Duodenal mucosa (tissue), 2 donors: ENCODE data around the gene GPR62.
"Not testable (repeated sequence)": the region's sequence is repeated elsewhere in the genome, so short reads cannot be mapped to it uniquely, and the experiment has no call there.

Experiments used
- H3K27ac ChIP-seq: one replicate; pipeline ENCODE4 v1.7.0; 2013; ENCODE audit warnings: low read depth, low read length
- H3K27me3 ChIP-seq, 2 donors: one replicate each; pipeline ENCODE4 v1.7.0; 2013; ENCODE audit warnings: low read length in 2 of 2, control low read depth in 1 of 2; ENCODE audit not compliant: insufficient read depth in 2 of 2, control insufficient read depth in 1 of 2
- H3K36me3 ChIP-seq, 2 donors: one replicate each; pipeline ENCODE4 v1.7.0; 2013; ENCODE audit warnings: low read length in 2 of 2, control low read depth in 1 of 2; ENCODE audit not compliant: insufficient read depth in 2 of 2, control insufficient read depth in 1 of 2
- H3K4me1 ChIP-seq, 2 donors: one replicate each; pipeline ENCODE4 v1.7.0; 2013; ENCODE audit warnings: low read length in 2 of 2, control low read depth in 1 of 2; ENCODE audit not compliant: insufficient read depth in 2 of 2, control insufficient read depth in 1 of 2
- H3K4me3 ChIP-seq, 2 donors: one replicate each; pipeline ENCODE4 v1.7.0; 2013; ENCODE audit warnings: low read length in 2 of 2, low read depth in 1 of 2
- H3K9ac ChIP-seq, 2 donors: one replicate each; pipeline ENCODE4 v1.7.0; 2013; ENCODE audit warnings: low read length in 2 of 2, low read depth in 1 of 2
- H3K9me3 ChIP-seq, 2 donors: one replicate each; pipeline ENCODE4 v1.7.0; 2013; ENCODE audit warnings: low read length in 2 of 2, control low read depth in 1 of 2; ENCODE audit not compliant: control insufficient read depth in 1 of 2

Gene GPR62

DNA sequence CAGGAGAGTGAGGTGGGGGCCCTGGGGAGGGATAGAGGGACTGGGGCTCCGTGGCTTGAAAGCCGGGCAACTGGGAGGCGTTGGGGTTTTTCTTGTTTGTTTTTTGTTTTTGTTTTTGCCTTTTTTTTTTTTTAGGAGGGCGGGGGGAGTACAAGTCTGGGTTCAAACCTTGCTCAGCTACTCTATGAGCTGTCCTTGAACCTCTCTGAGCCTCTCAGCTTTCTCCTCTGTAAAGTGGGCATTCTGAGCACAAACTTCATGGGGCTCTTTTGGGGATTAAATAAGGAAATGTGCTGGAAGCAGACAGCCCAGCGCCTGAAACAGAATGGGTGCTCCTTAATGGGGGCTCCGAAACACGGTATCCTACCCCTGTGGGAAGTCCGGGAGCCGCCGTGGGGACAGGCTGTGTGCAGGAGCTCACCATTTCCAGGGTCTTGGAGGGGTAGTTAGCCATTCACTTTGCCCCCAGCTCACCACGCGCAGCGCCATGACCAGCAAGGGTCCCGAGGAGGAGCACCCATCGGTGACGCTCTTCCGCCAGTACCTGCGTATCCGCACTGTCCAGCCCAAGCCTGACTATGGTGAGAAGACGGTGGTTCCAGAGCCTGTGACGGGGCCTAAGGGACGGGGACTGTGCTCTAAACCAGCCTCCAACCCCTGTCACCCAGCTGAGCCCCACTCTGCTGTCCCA is 28.5 kb downstream of the GPR62 start:
- H3K36me3 ChIP-seq: no peaks in the 10 kb centered on the region
- H3K9ac ChIP-seq: peak overlapping the region; percentile 68 to 76
- H3K4me1 ChIP-seq: peaks cover 48 to 54% of the 10 kb centered on the region in 2 donors
- H3K27ac ChIP-seq: peak overlapping the region; percentile 91
- no peaks in the 10 kb centered on the region for H3K9me3 ChIP-seq
- H3K4me3 ChIP-seq: peak overlapping the region; percentile 68 to 77
- no peaks in the 10 kb centered on the region for H3K27me3 ChIP-seq

DNA sequence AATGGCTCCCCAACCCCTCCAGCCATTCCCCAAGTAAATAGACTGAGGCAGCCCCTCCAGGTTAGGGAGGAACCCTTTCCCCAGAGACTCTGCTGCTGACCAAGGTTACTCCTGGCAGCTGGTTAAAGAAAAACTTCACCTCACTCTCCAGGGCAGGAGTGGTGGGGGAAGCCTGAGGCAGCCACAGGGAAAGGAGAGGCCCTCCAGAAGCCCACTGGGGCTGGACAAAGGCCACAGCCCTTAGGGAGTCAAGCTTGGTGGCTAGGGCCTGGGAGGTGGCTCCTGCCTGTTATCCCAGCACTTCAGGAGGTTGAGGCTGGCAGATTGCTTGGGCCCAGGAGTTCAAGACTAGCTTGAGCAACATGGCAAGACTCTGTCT is 29.1 kb downstream of the GPR62 start:
- H3K27ac ChIP-seq: peak overlapping the region; percentile 91
- no peaks in the 10 kb centered on the region for H3K36me3 ChIP-seq
- H3K4me1 ChIP-seq: peaks cover 50 to 54% of the 10 kb centered on the region in 2 donors
- H3K27me3 ChIP-seq: no peaks in the 10 kb centered on the region
- H3K9me3 ChIP-seq: no peaks in the 10 kb centered on the region
- peak overlapping the region; percentile 68 to 76 for H3K9ac ChIP-seq
- H3K4me3 ChIP-seq: peak overlapping the region; percentile 68 to 77

DNA sequence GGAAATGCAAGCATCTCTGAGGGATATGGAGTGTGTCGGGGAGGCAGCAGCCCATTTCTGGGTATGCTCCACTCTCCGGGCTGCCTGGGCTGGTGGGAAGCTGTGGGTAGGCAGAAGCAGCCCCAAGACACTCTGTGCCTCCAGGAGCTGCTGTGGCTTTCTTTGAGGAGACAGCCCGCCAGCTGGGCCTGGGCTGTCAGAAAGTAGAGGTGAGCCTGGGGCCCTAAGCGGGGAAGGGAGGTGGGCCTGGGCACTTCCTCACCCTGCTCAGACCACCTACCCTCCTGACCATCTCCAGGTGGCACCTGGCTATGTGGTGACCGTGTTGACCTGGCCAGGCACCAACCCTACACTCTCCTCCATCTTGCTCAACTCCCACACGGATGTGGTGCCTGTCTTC is 29.9 kb downstream of the GPR62 start:
- no peaks in the 10 kb centered on the region for H3K27me3 ChIP-seq
- peak overlapping the region; percentile 38 to 68 for H3K9ac ChIP-seq
- peak overlapping the region; percentile 35 to 59 for H3K4me3 ChIP-seq
- H3K36me3 ChIP-seq: no peaks in the 10 kb centered on the region
- H3K27ac ChIP-seq: peak overlapping the region; percentile 35
- peaks cover 54% of the 10 kb centered on the region in 2 donors for H3K4me1 ChIP-seq
- no peaks in the 10 kb centered on the region for H3K9me3 ChIP-seq

DNA sequence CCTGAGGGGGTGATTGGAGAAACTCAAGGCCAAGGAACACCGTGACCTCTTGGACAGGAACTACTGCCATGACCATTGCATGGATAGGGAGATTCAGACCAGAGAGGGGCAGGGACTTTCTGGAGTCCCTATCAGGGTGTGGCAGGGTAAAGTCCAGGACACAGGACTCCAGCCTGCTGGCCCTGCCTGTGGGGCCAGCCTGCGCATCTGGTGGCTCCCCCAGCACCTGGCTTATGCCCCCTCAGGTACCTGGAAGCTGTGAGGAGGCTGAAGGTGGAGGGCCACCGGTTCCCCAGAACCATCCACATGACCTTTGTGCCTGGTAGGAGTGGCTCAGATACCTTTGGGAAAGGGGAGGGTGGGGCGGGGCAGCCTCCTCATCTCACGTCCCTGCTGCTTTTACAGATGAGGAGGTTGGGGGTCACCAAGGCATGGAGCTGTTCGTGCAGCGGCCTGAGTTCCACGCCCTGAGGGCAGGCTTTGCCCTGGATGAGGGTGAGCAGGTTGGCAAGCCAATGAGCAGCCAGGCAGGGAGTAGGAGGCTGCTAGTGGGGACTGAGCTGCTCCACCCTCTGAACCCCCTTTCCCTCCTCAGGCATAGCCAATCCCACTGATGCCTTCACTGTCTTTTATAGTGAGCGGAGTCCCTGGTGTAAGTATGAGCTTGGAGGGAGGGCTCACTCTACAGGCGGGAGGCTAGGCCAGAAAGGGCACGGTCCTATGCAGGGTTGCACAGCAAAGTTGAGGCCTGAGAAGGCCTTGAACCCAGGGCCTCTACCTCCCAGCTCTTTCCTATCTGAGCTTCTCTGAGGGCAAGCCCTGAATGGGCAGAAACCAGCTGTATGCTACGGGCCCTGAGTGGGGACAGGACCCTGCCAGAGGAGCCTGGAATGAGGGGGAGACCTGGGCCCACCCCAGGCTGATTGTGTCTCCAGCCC is 31.1 kb downstream of the GPR62 start:
- Histone ChIP-seq H3K9ac (peak overlapping the region; percentile 48 to 52), H3K9me3 (no peaks in the 10 kb centered on the region), H3K27ac (peak overlapping the region; percentile 33), H3K27me3 (no peaks in the 10 kb centered on the region), H3K36me3 (no peaks in the 10 kb centered on the region), H3K4me1 (peaks cover 45 to 47% of the 10 kb centered on the region in 2 donors), H3K4me3 (peak overlapping the region; percentile 38 to 59)

DNA sequence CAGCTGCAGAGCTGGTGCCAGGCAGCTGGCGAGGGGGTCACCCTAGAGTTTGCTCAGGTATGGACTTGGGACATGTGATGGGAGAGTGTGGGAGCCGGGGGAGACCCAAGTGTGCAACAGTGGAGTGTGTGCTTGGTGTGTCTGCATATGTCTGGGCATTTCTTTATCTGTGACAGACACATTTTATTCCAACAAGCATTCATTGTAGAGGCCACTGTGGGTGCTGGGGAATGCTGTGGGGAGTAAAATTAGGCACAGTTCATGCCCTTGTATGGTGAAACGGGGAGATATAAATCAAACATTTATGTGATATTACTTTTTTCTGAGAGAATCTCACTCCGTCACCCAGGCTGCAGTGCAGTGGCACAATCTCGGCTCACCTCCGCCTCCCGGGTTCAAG is 32.4 kb downstream of the GPR62 start:
- Histone ChIP-seq H3K4me3 (peak overlapping the region in 1 of 2 donors; percentile 38), H3K27ac (no peak overlapping the region), H3K4me1 (peaks cover 37 to 38% of the 10 kb centered on the region in 2 donors), H3K27me3 (no peaks in the 10 kb centered on the region), H3K9ac (peak overlapping the region in 1 of 2 donors; percentile 48), H3K36me3 (peaks cover 5 to 6% of the 10 kb centered on the region in 2 donors), H3K9me3 (no peaks in the 10 kb centered on the region)

DNA sequence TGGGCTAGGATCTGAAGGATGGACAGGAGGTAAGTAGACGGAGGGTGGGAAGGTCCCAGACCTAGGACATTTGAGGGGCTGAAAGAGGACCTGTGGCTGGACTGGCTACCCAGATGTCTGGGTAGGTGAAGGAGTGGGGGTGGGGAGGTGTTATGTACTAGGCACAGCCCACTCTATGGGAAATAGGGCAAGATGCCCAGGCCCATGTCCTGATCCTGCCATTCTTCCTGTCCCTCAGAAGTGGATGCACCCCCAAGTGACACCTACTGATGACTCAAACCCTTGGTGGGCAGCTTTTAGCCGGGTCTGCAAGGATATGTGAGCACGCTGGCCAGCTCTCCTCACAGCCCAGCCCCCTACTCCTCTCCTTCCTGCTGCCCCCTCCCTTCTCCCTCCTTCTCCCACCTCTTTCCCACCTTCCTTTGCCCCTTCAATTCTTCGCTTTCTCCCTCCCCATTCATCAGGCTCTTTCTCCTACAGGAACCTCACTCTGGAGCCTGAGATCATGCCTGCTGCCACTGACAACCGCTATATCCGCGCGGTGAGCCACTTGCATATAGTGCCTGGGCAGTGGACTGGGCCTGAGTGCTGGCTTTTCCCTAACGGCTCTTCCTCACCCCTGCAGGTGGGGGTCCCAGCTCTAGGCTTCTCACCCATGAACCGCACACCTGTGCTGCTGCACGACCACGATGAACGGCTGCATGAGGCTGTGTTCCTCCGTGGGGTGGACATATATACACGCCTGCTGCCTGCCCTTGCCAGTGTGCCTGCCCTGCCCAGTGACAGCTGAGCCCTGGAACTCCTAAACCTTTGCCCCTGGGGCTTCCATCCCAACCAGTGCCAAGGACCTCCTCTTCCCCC is 33.3 kb downstream of the GPR62 start:
- Histone ChIP-seq H3K27me3 (no peaks in the 10 kb centered on the region), H3K4me1 (peaks cover 35% of the 10 kb centered on the region in 2 donors), H3K36me3 (peaks cover 10 to 13% of the 10 kb centered on the region in 2 donors), H3K27ac (no peak overlapping the region), H3K9ac (no peak overlapping the region), H3K4me3 (no peak overlapping the region), H3K9me3 (no peaks in the 10 kb centered on the region)

DNA sequence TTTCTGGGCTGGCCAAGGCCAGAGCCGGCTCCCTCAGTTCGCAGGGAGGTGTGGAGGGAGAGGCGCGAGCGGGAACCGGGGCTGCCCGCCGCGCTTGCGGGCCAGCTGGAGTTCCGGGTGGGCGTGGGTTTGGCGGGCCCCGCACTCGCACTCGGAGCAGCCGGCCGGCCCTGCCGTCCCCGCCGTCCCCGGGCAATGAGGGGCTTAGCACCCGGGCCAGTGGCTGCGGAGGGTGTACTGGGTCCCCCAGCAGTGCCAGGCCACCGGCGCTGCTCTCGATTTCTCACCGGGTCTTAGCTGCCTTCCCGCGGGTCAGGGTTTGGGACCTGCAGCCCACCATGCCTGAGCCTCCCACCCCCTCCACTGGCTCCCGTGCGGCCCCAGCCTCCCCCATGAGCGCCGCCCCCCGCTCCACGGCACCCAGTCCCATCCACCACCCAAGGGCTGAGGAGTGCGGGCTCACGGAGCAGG is 35.4 kb downstream of the GPR62 start:
- not testable (repeated sequence) for H3K4me3 ChIP-seq, H3K9me3 ChIP-seq, H3K9ac ChIP-seq, H3K27me3 ChIP-seq, H3K27ac ChIP-seq
- Histone ChIP-seq H3K4me1 (peaks cover 34 to 36% of the 10 kb centered on the region in 2 donors), H3K36me3 (peaks cover 20 to 28% of the 10 kb centered on the region in 2 donors)

DNA sequence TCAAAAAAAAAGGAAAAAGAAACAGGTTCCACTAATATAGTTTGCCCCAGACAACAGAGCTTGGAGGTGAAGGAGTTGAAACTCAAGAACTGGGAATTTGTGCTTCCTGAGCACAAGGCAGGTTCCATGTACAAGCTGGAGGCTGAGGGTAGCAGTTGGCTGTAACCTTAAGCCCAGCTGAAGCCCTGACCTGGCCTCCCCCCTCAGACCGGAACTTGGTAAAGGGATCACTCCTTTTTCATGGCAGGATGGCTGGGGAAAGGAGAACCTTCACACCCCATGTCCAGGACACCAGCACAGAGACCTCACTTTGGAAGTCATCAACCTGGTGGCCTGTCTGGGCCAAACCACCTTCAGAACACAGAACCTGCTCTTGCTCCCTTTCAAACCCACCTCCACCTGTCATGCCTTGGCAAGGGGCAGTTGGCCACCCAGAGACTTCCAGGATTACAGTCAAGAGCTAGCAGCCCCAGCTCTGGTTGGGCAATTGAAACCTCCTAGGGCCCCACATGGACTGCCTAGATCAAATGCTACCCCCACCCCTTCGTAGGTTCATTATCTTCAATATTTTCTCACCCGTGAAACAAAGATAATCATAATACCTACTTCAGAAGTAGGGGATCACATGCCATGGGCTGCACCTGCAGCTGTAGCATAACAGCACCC is 37.0 kb downstream of the GPR62 start:
- H3K4me3 ChIP-seq: no peak overlapping the region
- no peaks in the 10 kb centered on the region for H3K9me3 ChIP-seq
- H3K27ac ChIP-seq: no peak overlapping the region
- H3K36me3 ChIP-seq: peaks cover 20 to 28% of the 10 kb centered on the region in 2 donors
- no peak overlapping the region for H3K9ac ChIP-seq
- no peaks in the 10 kb centered on the region for H3K27me3 ChIP-seq
- peaks cover 19 to 22% of the 10 kb centered on the region in 2 donors for H3K4me1 ChIP-seq

DNA sequence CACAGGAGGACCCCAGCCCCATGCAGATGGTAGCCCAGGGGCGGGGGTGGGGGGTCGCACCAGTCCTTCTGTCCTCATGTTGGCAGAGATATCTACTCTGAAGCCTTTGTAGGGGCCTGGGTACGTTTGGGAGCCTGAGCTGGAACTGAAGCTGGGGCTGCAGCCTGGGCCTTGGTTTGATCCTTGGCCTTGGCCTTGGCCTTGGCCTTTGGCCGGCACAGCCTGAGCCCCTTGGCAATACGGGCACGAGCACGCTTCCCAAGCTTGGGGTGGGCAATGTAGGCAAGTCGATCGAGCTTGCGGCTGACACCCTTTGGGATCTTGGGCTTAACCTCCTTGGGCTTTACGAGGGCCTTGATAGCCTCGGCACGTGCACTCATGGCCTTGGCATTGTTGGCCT is 38.5 kb downstream of the GPR62 start:
- H3K27ac ChIP-seq, H3K4me3 ChIP-seq, H3K27me3 ChIP-seq, H3K9me3 ChIP-seq: not testable (repeated sequence)
- H3K4me1 ChIP-seq: peaks cover 19 to 22% of the 10 kb centered on the region in 2 donors
- H3K9ac ChIP-seq: peak overlapping the region in 1 of 2 donors; percentile 100
- peaks cover 20 to 28% of the 10 kb centered on the region in 2 donors for H3K36me3 ChIP-seq
